PC-3 (cell line): ENCODE results near the gene KCNQ1.

Experiments used
- EZH2 ChIP-seq: fragments of 300-600 bp; sonication (generic); IDR thresholded peaks from one replicate; pipeline ENCODE4 v1.6.1; 2017; ENCODE audit warnings: antibody characterized with exemption, mild to moderate bottlenecking, low read length; ENCODE audit not compliant: unreplicated experiment
- EZH2phosphoT487 ChIP-seq: fragments of 300-600 bp; sonication (generic); IDR thresholded peaks from 2 replicates; pipeline ENCODE4 v1.6.1; 2018; ENCODE audit warnings: mild to moderate bottlenecking, antibody characterized with exemption, low read length, borderline replicate concordance
- TF ChIP-seq, protein P1 (sequence below): fragments of 300-600 bp; sonication (generic); conservative IDR thresholded peaks from 2 replicates; pipeline ENCODE4 v1.5.1; 2017; ENCODE audit warnings: antibody characterized with exemption, low read depth, mild to moderate bottlenecking, low read length

DNA sequence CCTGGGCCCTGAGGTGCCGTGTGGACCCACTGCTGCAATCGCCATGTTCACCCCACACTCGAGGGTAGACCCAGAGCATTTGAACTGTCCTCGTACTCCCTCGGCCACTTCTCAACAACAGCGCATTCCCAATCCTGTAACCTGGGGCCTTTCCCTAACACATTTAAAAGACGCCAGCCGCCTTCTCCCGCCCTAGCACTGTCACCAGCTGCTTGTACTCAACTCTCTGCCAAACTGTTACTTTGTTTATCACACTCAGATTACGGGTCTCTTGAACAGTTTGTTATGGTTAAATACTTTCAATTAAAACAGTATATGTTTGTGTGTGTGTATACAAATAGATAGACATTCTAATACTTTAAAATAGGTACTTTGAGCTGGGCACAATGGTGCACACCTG is 420.1 kb downstream of the KCNQ1 start:
- TF ChIP-seq, protein P1, sequence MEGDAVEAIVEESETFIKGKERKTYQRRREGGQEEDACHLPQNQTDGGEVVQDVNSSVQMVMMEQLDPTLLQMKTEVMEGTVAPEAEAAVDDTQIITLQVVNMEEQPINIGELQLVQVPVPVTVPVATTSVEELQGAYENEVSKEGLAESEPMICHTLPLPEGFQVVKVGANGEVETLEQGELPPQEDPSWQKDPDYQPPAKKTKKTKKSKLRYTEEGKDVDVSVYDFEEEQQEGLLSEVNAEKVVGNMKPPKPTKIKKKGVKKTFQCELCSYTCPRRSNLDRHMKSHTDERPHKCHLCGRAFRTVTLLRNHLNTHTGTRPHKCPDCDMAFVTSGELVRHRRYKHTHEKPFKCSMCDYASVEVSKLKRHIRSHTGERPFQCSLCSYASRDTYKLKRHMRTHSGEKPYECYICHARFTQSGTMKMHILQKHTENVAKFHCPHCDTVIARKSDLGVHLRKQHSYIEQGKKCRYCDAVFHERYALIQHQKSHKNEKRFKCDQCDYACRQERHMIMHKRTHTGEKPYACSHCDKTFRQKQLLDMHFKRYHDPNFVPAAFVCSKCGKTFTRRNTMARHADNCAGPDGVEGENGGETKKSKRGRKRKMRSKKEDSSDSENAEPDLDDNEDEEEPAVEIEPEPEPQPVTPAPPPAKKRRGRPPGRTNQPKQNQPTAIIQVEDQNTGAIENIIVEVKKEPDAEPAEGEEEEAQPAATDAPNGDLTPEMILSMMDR: no peak
- TF ChIP-seq EZH2 (no peak), EZH2phosphoT487 (no peak)
